ENCODE data around the gene NEUROG1.

NEUROG1 gene

GRCh38 chr5:135543485-135544304, 7.9 kb upstream of the NEUROG1 start:
- ChIA-PET CTCF (interaction anchor here (1.2 kb wide), 1 partner anchor 8 kb away, joined by 3 read pairs; no protein-coding TSS in a partner anchor), POLR2A (no interaction called here)
- TF ChIP-seq ZNF384 (IDR thresholded peaks at IDR 0.05) (no peak), FOXM1 (IDR thresholded peaks at IDR 0.05; ENCODE audit: borderline replicate concordance) (no peak), SUZ12 (IDR thresholded peaks at IDR 0.05) (no peak), L3MBTL2 (conservative IDR thresholded peaks at IDR 0.05) (no peak), FOXK2 (IDR thresholded peaks at IDR 0.05) (no peak), LEF1 (IDR thresholded peaks at IDR 0.05; ENCODE audit: borderline replicate concordance) (no peak), SP1 (IDR thresholded peaks at IDR 0.05) (no peak), ELF4 (IDR thresholded peaks at IDR 0.05) (no peak), BHLHE40 (IDR thresholded peaks at IDR 0.05; ENCODE audit: borderline replicate concordance) (no peak), PKNOX1 (IDR thresholded peaks at IDR 0.05) (no peak), ARNT (IDR thresholded peaks at IDR 0.05) (no peak), CTBP1 (IDR thresholded peaks at IDR 0.05; ENCODE audit: borderline replicate concordance) (no peak), NFRKB (IDR thresholded peaks at IDR 0.05) (no peak), HDGF (IDR thresholded peaks at IDR 0.05; ENCODE audit: borderline replicate concordance) (no peak), TARDBP (IDR thresholded peaks at IDR 0.05) (no peak), FOXA1 (IDR thresholded peaks at IDR 0.05) (no peak)
- DNase-seq (ENCODE audit: extremely low spot score), result no peak

GRCh38 chr5:135543001-135543484, 7.3 kb upstream of the NEUROG1 start:
- ChIA-PET POLR2A (no interaction called here), CTCF (interaction anchor here (0.9 to 1.2 kb wide), 2 partner anchors 9 to 77 kb away, joined by 3 read pairs; no protein-coding TSS in a partner anchor)
- no peak for DNase-seq (ENCODE audit: extremely low spot score)

GRCh38 chr5:135541807-135542502, 6.2 kb upstream of the NEUROG1 start:
- POLR2A ChIA-PET, result interaction anchor here (1.2 kb wide), 1 partner anchor 53 kb away, joined by 4 read pairs; no protein-coding TSS in a partner anchor
- CTCF ChIA-PET, result interaction anchor here (0.9 to 1.6 kb wide), 2 partner anchors 76 kb away, joined by 3 to 6 read pairs; no protein-coding TSS in a partner anchor
- no peak for DNase-seq (ENCODE audit: extremely low spot score)
- TF ChIP-seq PKNOX1 (IDR thresholded peaks at IDR 0.05) (no peak), BHLHE40 (IDR thresholded peaks at IDR 0.05; ENCODE audit: borderline replicate concordance) (no peak)

More at GRCh38 chr5:135543001-135543484, 7.3 kb upstream of the NEUROG1 start:
- TF ChIP-seq SUZ12 (IDR thresholded peaks at IDR 0.05), result no peak
- TF ChIP-seq LEF1 (IDR thresholded peaks at IDR 0.05; ENCODE audit: borderline replicate concordance), result no peak
- TF ChIP-seq BHLHE40 (IDR thresholded peaks at IDR 0.05; ENCODE audit: borderline replicate concordance), result no peak
- no peak for TF ChIP-seq ZNF384 (IDR thresholded peaks at IDR 0.05)
- TF ChIP-seq FOXA1 (IDR thresholded peaks at IDR 0.05), result no peak
- TF ChIP-seq HDGF (IDR thresholded peaks at IDR 0.05; ENCODE audit: borderline replicate concordance), result no peak

GRCh38 chr5:135539430-135540005, 3.8 kb upstream of the NEUROG1 start:
- ChIA-PET POLR2A (no interaction called here), CTCF (interaction anchor here (0.6 to 1.1 kb wide), 2 partner anchors 73 to 82 kb away, joined by 3 read pairs; no protein-coding TSS in a partner anchor)
- DNase-seq (ENCODE audit: extremely low spot score), result no peak
- TF ChIP-seq TARDBP (IDR thresholded peaks at IDR 0.05) (no peak), ARNT (IDR thresholded peaks at IDR 0.05) (no peak)

- DNase-seq (ENCODE audit: extremely low spot score), result peak; percentile 2
- ChIA-PET CTCF (no interaction called here), POLR2A (no interaction called here)
- no peak for TF ChIP-seq TARDBP (IDR thresholded peaks at IDR 0.05)
- TF ChIP-seq ARNT (IDR thresholded peaks at IDR 0.05), result no peak
- no peak for TF ChIP-seq ELF4 (IDR thresholded peaks at IDR 0.05)
- no peak for TF ChIP-seq CTBP1 (IDR thresholded peaks at IDR 0.05; ENCODE audit: borderline replicate concordance)
- TF ChIP-seq FOXM1 (IDR thresholded peaks at IDR 0.05; ENCODE audit: borderline replicate concordance), result no peak
- TF ChIP-seq BHLHE40 (IDR thresholded peaks at IDR 0.05; ENCODE audit: borderline replicate concordance), result no peak
Observed at GRCh38 chr5:135538261-135538660, 2.5 kb upstream of the NEUROG1 start.

- POLR2A ChIA-PET, result no interaction called here
- CTCF ChIA-PET, result interaction anchor here (1.0 to 1.1 kb wide), 2 partner anchors 72 to 75 kb away, joined by 5 to 6 read pairs; no protein-coding TSS in a partner anchor
- DNase-seq (ENCODE audit: extremely low spot score), result no peak
- no peak for TF ChIP-seq LEF1 (IDR thresholded peaks at IDR 0.05; ENCODE audit: borderline replicate concordance)
- TF ChIP-seq ZNF384 (IDR thresholded peaks at IDR 0.05), result no peak
- no peak for TF ChIP-seq FOXK2 (IDR thresholded peaks at IDR 0.05)
- no peak for TF ChIP-seq HDGF (IDR thresholded peaks at IDR 0.05; ENCODE audit: borderline replicate concordance)
Observed at GRCh38 chr5:135537745-135538144, 2.0 kb upstream of the NEUROG1 start.

GRCh38 chr5:135537271-135537670, 1.5 kb upstream of the NEUROG1 start:
- TF ChIP-seq TARDBP (IDR thresholded peaks at IDR 0.05) (no peak), LEF1 (IDR thresholded peaks at IDR 0.05; ENCODE audit: borderline replicate concordance) (no peak), SP1 (IDR thresholded peaks at IDR 0.05) (no peak), CTBP1 (IDR thresholded peaks at IDR 0.05; ENCODE audit: borderline replicate concordance) (no peak), FOXA1 (IDR thresholded peaks at IDR 0.05) (no peak), SUZ12 (IDR thresholded peaks at IDR 0.05) (no peak), FOXM1 (IDR thresholded peaks at IDR 0.05; ENCODE audit: borderline replicate concordance) (no peak), HDGF (IDR thresholded peaks at IDR 0.05; ENCODE audit: borderline replicate concordance) (no peak), ARNT (IDR thresholded peaks at IDR 0.05) (no peak), FOXK2 (IDR thresholded peaks at IDR 0.05) (no peak), BHLHE40 (IDR thresholded peaks at IDR 0.05; ENCODE audit: borderline replicate concordance) (no peak), ELF4 (IDR thresholded peaks at IDR 0.05) (no peak), NFRKB (IDR thresholded peaks at IDR 0.05) (no peak), L3MBTL2 (conservative IDR thresholded peaks at IDR 0.05) (no peak), ZNF384 (IDR thresholded peaks at IDR 0.05) (no peak)
- ChIA-PET POLR2A (no interaction called here), CTCF (interaction anchor here (1.0 to 1.1 kb wide), 2 partner anchors 71 to 75 kb away, joined by 5 to 6 read pairs; no protein-coding TSS in a partner anchor)
- DNase-seq (ENCODE audit: extremely low spot score), result peak; percentile 3
